MCF 10A (cell line): Measurements from ENCODE around the gene MCTP2. TPM values are rescaled to one million over a fixed set of nuclear protein-coding genes. Genes with fewer than 3 reads are reported as not detected.

Experiments
- Bru-seq: library from RNA; stranded (reverse); fragments of 400-500 nt; gene quantifications from one replicate; lab custom pipeline; 2021; lab: Mats Ljungman, UMichigan
- BruChase-seq, 2 experiments: library from RNA; stranded (reverse); fragments of 400-500 nt; gene quantifications; one replicate each; lab custom pipeline; 2021; lab: Mats Ljungman, UMichigan
- BruUV-seq: library from RNA; stranded (reverse); fragments of 400-500 nt; replicated peaks from 2 replicates; lab custom pipeline; 2021; lab: Mats Ljungman, UMichigan
- CTCF ChIA-PET: fragments of 300-600 bp; sonication (Branson Sonifier 250); formaldehyde crosslinking; extraction: SDS; loops from one replicate; lab custom pipeline; 2021; ENCODE audit warnings: antibody characterized with exemption, inconsistent platforms; lab: Yijun Ruan, JAX
- POLR2A ChIA-PET: fragments of 300-600, 350-650 bp; sonication (Branson Sonifier 250); formaldehyde crosslinking; extraction: SDS; loops from one replicate; lab custom pipeline; 2020; ENCODE audit warnings: antibody characterized with exemption, inconsistent platforms; lab: Yijun Ruan, JAX
- DNase-seq: peaks from one replicate; pipeline ENCODE4 v3.0.0-alpha.2; 2018; ENCODE audit not compliant: unreplicated experiment
- H3K27ac Mint-ChIP-seq: one replicate; pipeline ENCODE4 v1.8.0; 2022; ENCODE audit warnings: mild to moderate bottlenecking, low read depth, mixed read lengths; ENCODE audit not compliant: unreplicated experiment
- H3K27me3 Mint-ChIP-seq: one replicate; pipeline ENCODE4 v1.8.0; 2022; ENCODE audit warnings: mixed read lengths; ENCODE audit not compliant: insufficient read depth, unreplicated experiment
- H3K36me3 Mint-ChIP-seq: one replicate; pipeline ENCODE4 v1.8.0; 2022; ENCODE audit warnings: mild to moderate bottlenecking, moderate library complexity, mixed read lengths; ENCODE audit not compliant: insufficient read depth, unreplicated experiment
- H3K4me1 Mint-ChIP-seq: one replicate; pipeline ENCODE4 v1.8.0; 2022; ENCODE audit warnings: mixed read lengths; ENCODE audit not compliant: insufficient read depth, unreplicated experiment
- H3K4me3 Mint-ChIP-seq: one replicate; pipeline ENCODE4 v1.8.0; 2022; ENCODE audit warnings: mild to moderate bottlenecking, moderate library complexity, mixed read lengths; ENCODE audit not compliant: unreplicated experiment
- H3K9me3 Mint-ChIP-seq: one replicate; pipeline ENCODE4 v1.8.0; 2022; ENCODE audit warnings: mixed read lengths; ENCODE audit not compliant: unreplicated experiment
- CTCF ChIP-seq: fragments of 200-600 bp; IDR thresholded peaks from one replicate; pipeline ENCODE4 v1.8.0; 2022; ENCODE audit warnings: antibody characterized with exemption, mild to moderate bottlenecking; ENCODE audit not compliant: unreplicated experiment
- intact Hi-C: fragments of 100-400 bp; cut with micrococcal nuclease; formaldehyde crosslinking; loops from 2 replicates; pipeline ENCODE4 v1.14.1; 2022
- long read RNA-seq: library from polyadenylated mRNA; stranded (forward); transcript quantifications from one replicate; pipeline ENCODE4 v2.0.0, GENCODE V29; 2022
- total RNA-seq: library from RNA; stranded (reverse); gene quantifications from 2 replicates; pipeline ENCODE4 v1.2.3, GENCODE V29; 2022

Gene MCTP2, protein sequence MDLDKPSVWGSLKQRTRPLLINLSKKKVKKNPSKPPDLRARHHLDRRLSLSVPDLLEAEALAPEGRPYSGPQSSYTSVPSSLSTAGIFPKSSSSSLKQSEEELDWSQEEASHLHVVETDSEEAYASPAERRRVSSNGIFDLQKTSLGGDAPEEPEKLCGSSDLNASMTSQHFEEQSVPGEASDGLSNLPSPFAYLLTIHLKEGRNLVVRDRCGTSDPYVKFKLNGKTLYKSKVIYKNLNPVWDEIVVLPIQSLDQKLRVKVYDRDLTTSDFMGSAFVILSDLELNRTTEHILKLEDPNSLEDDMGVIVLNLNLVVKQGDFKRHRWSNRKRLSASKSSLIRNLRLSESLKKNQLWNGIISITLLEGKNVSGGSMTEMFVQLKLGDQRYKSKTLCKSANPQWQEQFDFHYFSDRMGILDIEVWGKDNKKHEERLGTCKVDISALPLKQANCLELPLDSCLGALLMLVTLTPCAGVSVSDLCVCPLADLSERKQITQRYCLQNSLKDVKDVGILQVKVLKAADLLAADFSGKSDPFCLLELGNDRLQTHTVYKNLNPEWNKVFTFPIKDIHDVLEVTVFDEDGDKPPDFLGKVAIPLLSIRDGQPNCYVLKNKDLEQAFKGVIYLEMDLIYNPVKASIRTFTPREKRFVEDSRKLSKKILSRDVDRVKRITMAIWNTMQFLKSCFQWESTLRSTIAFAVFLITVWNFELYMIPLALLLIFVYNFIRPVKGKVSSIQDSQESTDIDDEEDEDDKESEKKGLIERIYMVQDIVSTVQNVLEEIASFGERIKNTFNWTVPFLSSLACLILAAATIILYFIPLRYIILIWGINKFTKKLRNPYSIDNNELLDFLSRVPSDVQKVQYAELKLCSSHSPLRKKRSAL
- total RNA-seq: 20.5 and 25.7 TPM in 2 replicates
- percentile 79 among the genes with signal in this experiment for Bru-seq, nascent RNA
- BruChase-seq, experiment 1, labeled RNA remaining after a 6-hour chase: percentile 63 among the genes with signal in this experiment
- BruChase-seq, experiment 2, labeled RNA remaining after a 2-hour chase: percentile 76 among the genes with signal in this experiment
- long read RNA-seq, partial matches to known transcripts: 4 of 20 reads
- long read RNA-seq, other reads (novel, unspliced or antisense): 16 of 20 reads

DNA sequence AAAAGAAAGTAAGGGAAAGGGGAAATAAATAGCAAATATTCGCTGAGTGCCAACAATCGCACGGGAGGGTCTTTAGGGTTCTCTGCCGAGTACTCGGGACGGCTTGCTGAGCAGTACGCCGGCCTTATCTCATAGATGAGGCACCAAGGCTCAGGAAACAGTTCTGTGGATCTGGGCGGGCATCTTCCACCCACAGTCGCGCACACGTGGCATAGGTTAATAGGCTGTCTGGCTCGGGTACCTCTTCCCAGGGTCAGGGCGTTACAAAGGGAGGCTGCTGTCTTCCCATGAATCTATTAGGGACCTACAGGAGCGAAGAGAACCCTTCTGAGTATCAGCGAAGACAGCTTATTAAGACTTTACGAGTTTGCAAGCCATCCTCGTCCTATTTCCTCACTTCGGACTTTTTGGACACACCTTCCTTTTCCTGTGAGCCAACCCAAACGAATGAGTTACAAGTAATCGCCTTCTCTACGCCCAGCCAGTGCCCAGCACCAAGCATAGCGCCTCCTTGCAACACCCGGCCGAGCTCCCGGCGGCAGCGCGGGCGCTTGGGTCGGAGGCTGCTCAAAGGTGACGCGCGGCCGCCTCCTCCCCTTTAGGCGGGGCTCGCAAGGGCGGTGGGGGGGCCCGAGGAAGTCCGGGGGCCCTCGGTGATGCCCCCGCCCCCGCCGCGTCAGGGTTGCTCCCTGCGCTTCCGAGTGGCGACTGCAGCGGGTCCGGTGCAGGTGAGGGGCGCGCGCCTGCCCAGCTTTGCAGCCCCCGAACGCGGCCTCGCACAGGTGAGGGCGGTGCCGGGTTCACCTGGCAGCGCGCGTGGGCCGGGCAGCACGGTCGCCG, at the start of gene MCTP2:
Gene MCTP2 (plus strand): TSS at position 679 of the 840 bp plus-strand sequence. CDS start 66,705 bp downstream, outside the sequence.
- intact Hi-C loops: loop anchor here (1.0 to 10.0 kb wide), 3 partner anchors 66 to 1206 kb away; no protein-coding TSS in a partner anchor
- DNase-seq: peak; percentile 95
- H3K27me3 Mint-ChIP-seq: no peaks in the 10 kb centered on the region
- H3K36me3 Mint-ChIP-seq: peaks cover 5% of the 10 kb centered on the region
- CTCF ChIA-PET: interaction anchor here (0.6 to 5.3 kb wide), 12 partner anchors 7 to 102 kb away, joined by 3 to 54 read pairs (median 4); no protein-coding TSS in a partner anchor
- peak within 1 kb of the TSS; percentile 75 for H3K4me3 Mint-ChIP-seq
- peak within 1 kb of the TSS; percentile 85 for H3K27ac Mint-ChIP-seq
- H3K4me1 Mint-ChIP-seq: peaks cover 33% of the 10 kb centered on the region
- no peak for TF ChIP-seq CTCF
- H3K9me3 Mint-ChIP-seq: no peaks in the 10 kb centered on the region
- POLR2A ChIA-PET: interaction anchor here (0.5 to 5.7 kb wide), 23 partner anchors 9 to 1699 kb away, joined by 3 to 85 read pairs (median 4); no protein-coding TSS in a partner anchor
- no TSS peak for BruUV-seq

DNA sequence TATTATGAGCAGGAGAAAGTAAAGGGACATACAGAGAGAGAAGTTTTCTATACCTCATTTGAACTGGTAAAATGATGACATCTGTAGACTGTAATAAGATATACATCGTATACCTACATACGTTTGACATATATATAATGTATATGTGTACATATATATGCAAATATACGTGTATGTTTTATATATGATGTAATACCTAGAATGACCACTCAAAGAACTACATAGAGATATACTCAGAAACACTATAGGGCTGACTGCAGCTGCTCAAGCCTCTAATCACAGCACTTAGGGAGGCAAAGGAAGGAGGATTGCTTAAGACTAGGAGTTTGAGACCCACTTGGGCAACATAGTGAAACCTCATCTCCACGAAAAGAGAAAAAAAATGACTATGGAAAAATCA, 48.5 kb upstream of the MCTP2 start:
- no peaks in the 10 kb centered on the region for H3K4me1 Mint-ChIP-seq
- TF ChIP-seq CTCF: no peak
- no peaks in the 10 kb centered on the region for H3K9me3 Mint-ChIP-seq
- no peak overlapping the region for H3K27ac Mint-ChIP-seq
- ChIA-PET CTCF (interaction anchor here (1.0 kb wide), 1 partner anchor 18 kb away, joined by 3 read pairs; no protein-coding TSS in a partner anchor), POLR2A (no interaction called here)
- H3K27me3 Mint-ChIP-seq: no peaks in the 10 kb centered on the region
- BruUV-seq: no TSS peak
- DNase-seq: no peak
- intact Hi-C loops: no loop called here
- no peak overlapping the region for H3K4me3 Mint-ChIP-seq
- no peaks in the 10 kb centered on the region for H3K36me3 Mint-ChIP-seq

GRCh38 chr15:94185547-94186236, 45.7 kb upstream of the MCTP2 start:
- no TSS peak for BruUV-seq
- DNase-seq: no peak
- intact Hi-C loops: no loop called here

More at GRCh38 chr15:94185547-94186236, 45.7 kb upstream of the MCTP2 start:
- Mint-ChIP-seq H3K9me3 (no peaks in the 10 kb centered on the region), H3K27ac (no peak overlapping the region), H3K36me3 (no peaks in the 10 kb centered on the region), H3K4me1 (no peaks in the 10 kb centered on the region), H3K27me3 (no peaks in the 10 kb centered on the region), H3K4me3 (no peak overlapping the region)
- no peak for TF ChIP-seq CTCF
- POLR2A ChIA-PET: no interaction called here
- CTCF ChIA-PET: interaction anchor here (1.8 kb wide), 1 partner anchor 138 kb away, joined by 17 read pairs; no protein-coding TSS in a partner anchor
